HG02763 (cell line): Measurements from ENCODE around the gene STOX2.
"Not testable (repeated sequence)": the region's sequence is repeated elsewhere in the genome, so short reads cannot be mapped to it uniquely, and the experiment has no call there.

Experiments
- ATAC-seq: cut with Tn5 transposase; IDR thresholded peaks from one replicate; pipeline ENCODE4 v1.9.1; 2021; ENCODE audit warnings: mild to moderate bottlenecking, moderate library complexity; ENCODE audit not compliant: unreplicated experiment

The STOX2 gene

DNA sequence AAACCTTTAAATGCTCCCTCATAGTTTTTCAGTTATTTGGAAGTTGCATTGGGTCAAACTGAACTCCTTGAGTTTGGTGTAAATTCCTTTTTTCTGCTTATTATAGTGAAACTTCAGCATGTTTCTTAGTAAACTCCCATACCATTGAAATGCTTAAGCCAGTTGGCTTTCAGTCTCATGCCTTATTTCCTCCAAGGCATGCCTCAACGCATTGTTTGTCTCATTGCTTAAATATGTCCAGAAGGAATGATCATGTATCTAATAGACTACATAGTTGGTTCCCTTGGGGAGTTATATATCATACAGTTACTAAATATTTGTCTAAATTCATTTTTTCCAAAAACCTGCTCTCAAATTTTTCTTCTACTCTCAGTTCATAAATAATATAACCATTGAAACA is 114.0 kb downstream of the STOX2 start:
- no peak for ATAC-seq

DNA sequence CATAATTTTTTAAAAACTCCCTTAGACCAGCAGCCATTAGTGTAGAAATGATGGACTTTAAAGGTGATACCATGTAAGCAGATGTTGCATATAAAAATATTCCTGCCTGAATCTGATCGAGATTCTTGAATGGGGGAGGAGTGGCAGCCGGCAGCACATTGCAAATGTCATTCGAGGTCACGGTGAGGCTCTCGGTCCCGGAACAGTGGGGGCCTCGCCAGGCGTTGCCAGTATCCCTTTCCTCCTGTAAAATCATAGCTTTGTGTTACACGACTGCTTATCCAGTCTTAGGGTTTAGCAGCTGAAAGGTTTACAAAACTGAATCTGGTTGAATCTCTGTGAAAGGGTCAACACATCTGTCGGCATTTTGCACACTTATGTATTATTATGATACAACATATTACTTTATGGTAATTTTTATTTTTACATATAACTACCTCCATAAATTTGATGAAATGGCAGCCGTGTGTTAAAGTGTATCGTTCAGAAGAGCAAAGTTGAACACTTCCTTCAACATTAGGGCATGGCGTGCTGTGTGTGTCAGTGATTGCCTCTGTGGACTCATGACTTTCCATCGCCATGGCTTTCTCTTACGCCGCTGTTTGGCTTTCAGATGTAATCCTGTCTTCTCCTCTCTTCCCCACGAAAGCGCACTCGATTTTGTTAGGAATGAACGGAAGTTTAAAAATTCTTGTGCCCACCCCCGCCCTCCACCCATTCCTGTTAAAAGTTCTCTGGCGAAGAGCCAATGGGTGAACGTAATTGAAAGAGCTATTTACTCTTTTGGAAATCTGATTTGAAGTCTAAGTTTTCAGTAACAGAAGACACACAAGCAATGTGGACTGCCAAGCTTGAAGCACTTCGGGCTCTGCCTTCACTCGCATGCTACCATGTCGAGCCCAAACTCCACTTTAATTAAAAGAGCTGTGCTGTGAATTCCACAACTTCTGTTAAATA is 114.8 kb downstream of the STOX2 start:
- ATAC-seq = no peak

DNA sequence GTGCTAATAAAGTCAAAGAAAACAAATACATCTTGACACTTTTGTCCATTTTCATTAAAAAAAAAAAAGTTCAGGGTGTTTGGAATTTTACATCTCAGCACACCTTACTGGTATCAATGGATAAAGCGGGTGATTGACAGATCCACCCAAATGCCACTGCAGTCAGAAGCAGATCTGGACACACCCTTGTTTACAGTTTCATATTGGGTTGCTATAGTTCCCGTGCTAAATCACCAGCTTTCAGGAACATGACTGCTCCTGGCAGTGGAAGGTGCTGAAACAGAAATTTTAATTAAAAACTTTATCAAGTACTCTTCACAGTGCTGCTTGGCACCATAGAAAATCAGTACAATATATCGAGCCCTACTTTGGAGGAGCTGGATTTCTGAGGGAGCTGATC is 116.3 kb downstream of the STOX2 start:
- no peak for ATAC-seq

DNA sequence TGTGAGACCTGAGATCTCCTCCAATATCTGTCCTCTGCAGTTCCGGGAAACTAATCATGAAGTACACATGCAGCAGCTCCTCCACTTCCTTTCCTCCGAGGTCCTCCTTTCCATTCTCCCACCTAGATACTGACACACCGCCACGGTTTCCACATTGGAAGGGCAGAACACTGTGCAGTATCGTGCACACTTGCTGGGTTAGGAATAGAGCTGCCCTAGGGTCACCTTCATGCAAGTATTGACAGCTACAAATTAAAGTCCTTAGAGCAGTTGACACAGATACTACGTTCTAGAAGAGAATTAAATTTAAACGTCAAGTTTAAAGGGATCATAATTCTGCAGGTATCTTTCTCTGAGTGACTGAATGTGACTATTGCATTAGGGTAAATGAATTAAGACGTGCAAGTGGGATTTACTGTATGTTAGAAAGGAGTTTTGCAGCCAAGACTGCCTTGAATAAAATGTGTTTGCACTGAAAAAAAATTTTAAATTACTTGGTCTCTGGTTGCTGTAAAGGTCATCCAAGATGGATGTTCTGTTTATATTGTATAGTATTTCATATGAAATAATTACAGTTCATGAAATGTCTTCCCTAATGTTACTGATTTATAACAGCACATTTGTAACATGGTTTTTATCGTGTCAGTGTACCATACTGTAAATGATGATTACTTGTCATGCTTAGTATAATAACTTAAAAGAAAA is 117.7 kb downstream of the STOX2 start:
- ATAC-seq = no peak

DNA sequence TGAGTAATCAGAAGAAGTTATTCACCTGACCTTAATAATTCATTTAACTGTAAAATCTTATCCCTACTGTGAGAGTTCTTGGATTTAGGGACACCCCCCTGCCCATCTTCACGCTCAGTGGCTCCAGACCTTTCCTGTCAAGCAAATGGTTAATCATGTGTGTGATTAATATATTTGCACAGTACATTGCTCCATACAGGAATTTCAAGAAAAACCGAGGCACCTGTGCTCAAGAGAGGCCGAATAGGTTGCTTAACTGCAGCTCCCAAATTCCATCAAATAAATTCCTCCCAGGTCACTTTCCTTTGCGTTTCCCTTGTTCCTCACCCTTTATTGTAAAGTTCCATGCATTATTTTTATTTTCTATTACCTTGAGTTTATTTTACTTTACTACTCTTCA is 119.5 kb downstream of the STOX2 start:
- no peak for ATAC-seq

DNA sequence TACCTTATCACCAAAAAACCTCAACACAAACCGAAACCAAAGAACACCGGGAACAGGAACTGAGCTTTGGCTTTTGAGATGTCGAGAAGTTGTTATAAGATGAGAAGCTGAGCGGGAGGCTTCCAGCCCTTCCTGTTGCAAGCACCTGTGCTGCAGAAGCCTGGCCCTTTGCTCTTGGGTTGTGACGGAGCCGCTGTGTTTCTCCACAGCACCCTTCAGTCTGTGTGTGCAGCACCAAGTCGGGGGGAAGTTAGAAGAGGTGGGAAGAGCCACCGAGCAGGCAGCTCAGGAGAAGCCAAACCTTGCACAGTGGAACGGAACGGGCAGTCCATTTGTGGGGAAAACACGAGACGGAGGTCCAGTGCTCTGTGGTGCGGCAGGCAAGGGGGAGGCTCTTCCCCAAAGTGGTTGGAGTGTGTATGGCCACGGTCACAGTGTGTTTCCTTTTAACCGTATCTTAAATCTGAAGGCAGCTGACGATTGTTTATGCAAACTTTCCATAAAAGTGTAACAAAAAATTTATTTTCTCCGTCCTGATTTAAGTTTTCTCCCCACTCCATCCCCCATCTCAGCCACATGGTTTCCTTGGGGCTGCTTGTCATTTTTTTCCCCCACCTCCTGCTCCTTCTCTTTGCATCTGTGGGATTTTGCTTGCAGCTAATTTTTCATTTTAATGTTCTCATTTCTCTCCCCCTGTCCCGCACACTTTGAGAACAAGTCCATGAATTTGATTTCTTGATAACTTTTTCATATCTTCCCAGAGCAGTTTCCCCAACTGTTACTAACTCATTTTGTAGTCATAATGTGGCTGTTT is 123.7 kb downstream of the STOX2 start:
- ATAC-seq = no peak

DNA sequence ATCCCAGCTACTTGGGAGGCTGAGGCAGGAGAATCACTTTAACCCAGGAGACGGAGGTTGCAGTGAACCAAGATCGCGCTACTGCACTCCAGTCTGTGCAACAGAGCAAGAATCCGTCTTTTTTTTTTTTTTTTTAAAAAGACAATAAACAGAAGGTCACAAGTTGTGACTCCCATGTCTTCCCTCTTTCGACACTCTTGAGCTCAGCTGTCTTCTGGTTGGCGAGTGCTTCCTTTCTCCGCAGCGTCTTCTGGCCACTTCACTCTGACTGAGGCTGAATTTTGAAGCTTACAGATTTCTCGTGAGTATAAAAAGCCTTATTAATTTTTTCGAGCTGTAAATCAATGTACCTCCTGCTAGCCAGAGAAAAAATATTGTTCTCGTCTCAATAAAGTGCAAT is 124.9 kb downstream of the STOX2 start:
- no peak for ATAC-seq

DNA sequence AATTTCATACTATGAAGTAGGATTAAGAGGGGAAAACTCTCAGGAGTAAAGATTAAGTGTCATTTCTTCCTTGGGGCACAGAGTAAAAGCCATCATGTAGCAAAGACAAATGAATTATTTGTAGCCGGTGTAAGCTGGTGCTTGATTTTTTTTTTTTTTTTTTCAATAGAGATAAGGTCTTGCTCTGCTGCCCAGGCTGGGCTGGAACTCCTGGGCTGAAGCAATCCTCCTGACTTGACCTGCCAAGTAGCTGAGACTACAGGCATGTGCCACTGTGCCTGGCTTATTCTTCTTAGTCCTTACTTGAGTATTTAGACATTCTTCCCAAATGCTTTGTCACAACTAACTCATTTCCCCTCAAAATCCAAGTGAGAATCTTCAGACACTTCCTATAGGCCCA is 125.7 kb downstream of the STOX2 start:
- ATAC-seq = no peak

DNA sequence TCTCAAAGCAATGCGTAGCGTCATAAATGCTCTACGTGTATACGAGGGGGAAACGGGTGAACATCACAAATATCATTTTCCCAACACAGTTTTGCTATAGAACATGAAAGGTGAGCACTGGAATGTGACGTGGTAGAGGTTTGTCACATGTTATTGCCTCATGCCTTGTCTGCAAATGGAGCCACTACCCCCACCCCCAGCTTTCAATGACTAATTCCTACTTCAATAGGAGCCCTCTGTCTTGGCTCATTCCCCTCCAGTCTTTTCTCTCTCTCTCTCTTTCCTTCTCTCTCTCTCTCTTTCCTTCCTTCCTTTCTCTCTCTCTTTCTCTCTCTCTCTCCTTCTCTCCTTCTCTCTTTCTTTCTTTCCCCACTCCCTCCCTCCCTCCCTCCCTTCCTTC is 127.0 kb downstream of the STOX2 start:
- no peak for ATAC-seq

DNA sequence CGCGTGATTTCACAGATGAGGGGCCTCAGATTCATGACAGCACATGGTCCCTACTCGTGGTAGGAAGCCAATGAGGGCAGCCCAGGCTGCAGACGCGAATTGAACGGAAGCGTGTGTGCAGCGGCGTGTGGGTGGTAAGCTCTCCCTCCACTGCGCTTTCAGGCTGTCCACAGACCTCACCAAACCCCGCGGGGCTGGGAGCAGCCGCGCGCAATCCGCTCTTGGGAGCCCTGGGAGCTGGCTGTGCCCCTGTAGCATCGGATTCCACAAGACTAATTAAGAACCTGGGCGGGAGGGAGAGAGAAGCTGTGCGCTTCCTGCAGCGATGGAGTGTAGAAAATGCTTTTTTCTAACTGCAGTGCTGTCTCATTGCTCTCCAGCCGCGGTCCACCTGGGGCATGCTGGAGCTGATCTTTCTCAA is 134.9 kb downstream of the STOX2 start:
- no peak for ATAC-seq

DNA sequence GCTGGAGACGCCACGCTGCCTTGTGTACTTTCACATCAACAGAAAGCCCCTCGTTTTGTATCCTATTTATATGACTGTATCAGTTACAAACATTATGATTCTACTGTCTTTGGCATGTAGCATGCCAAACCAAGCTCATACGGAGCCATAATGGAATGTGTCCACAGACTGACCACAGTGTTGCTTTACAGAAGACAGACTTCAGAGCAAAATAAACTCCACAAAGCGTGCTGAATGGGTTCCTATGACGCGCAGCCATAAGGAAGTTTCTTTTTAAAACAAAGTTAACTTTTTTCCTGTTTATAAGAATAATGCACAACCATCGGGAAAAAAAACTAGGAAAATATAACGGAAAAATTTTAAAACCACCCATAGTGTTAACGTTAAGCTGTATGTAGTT is 136.0 kb downstream of the STOX2 start:
- no peak for ATAC-seq

DNA sequence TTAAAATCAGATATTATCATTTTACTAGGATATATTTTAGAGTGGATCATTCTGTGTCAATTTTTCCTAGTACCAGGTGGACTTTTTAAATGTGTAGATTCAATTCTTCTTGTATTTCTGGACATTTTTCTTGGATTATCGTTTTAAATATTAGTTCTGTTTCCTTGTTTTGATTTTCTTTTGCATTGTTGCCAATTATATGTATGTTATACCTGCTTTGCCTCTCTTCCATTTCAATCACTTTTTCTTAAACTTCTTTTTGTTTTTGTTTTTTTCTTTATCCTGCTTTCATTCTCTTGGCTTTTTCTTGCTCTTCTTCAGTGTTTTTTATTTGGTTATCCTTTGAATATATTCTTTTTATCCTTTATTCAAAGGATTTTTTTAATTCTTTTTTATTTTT is 141.0 kb downstream of the STOX2 start:
- no peak for ATAC-seq

DNA sequence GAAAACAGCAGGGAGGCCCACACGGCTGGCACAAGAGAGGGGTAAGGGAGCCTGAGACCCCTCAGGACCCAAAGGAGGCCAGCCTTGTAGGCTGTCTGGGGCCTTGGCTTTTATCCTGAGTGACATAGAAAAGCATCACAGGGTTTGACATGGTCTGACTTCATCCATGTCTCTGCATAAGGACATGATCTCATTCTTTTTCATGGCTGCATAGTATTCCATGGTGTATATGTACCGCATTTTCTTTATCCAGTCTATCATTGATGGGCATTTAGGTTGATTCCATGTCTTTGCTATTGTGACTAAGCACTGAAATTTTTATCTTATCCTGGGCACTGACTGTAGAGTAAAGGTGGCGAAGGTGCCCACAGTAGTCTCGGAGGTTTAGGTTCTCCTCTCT is 146.2 kb downstream of the STOX2 start:
- ATAC-seq = not testable (repeated sequence)

DNA sequence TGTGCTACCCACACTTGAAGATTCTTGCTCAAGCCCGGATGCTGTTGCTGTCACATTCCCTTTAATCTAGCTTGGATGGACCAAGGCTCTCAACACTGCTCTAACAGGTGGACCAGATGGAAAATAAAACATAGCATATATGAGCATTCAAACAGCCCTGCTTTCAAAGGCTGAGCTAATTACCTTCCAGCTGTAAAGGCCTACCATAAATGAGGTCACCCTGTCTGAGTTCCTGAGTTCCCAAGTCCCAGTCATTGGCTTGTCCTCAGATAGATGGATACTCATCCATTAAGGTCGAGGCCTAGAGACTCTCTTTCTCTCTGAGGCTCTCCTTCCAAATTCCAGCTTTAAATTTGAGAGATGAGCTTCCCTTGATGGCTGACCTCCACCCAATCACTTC is 147.5 kb downstream of the STOX2 start:
- ATAC-seq = no peak

DNA sequence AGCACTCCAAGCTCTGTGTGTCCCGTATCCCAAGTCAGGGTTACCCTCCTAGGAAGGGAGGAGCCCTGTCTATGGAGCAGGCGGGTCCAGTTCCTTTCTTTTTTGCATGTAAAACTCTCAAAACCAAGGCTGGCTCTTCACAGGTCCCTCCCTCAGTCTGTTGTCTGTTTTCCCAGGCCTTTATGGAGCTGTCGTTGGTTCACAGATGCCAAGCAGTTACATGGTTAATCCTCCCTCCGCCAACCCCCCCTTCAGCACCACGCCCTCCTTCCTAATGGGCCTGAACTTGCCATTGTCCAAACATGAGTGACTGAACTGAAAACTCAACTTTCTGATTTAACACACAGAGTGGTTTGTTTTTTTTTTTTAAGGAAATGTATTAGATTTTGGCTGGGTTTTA is 148.3 kb downstream of the STOX2 start:
- ATAC-seq = no peak

DNA sequence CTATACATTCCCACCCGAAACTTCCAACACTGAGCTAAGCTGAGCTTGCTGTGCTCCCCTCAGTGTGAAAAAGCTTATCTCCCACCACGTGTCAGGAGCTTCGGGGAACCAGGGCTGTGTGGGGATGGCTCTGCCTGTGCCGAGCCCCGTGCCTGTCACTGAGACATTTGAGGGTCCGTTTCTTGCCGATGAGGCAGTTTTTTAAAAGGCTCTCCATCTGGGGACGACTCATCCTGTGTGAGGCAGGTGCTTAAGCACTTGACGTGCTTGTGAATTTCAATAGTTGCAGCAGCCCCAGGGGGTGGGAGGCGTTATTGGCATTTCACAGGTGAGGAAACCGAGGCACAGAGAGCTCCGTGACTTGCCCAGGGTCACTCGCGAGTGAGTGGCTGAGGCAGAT is 151.8 kb downstream of the STOX2 start:
- no peak for ATAC-seq

DNA sequence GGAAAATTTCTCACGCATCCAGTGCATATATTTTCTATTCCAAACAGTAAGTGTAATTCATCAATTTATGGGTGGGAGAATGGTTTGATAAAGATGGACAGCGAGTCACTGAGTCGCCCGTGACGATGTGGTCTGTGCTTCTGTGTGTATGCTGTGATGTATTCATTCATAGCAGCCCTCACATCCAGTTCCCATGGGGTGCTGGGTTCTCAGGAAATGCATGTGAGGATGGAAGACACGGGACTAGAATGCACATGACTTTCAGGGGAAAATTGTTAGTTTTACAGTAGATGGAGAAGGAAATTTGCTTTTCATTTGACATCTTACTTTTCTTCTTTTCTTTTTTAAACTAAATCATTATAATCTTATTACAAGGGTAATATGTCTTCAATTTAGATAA is 152.9 kb downstream of the STOX2 start:
- no peak for ATAC-seq

DNA sequence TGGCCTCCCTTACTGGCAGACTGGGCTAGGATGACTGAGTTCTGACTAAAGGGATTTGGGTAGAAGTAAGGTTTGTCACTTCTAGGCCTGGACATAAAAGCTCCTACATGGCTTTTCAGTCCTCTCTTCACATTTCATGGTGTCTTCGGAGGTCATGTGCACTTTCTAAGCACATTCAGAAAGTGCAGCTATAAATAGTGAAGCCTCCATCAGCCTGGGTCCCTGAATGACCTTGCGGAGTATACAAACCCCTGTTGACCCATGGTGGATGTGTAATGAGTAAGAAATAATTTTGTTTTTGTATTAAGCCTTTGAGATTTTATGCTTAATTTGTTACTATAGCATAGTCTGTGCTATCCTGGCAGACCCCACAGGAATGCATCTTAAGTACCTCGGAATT is 154.0 kb downstream of the STOX2 start:
- ATAC-seq = no peak

DNA sequence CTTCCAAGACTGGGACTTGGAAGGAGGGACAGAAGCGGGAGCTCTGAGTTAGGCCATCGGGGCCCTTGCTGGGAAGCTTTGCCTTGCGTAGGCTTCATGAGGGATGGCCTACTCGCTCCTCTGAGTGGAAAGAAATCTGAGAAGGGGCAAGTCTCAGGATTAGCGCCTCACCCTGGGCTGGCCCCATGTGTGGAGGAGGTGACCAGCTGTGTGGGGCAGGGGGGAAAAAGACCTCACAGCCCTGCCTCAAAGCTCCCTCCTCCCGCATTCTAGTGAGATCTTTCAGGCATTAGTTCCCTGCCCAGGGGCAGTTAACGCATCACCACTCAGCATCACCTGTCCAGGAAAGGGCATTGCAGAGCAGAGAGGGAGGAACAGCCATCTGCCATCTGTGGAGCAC is 156.5 kb downstream of the STOX2 start:
- no peak for ATAC-seq

DNA sequence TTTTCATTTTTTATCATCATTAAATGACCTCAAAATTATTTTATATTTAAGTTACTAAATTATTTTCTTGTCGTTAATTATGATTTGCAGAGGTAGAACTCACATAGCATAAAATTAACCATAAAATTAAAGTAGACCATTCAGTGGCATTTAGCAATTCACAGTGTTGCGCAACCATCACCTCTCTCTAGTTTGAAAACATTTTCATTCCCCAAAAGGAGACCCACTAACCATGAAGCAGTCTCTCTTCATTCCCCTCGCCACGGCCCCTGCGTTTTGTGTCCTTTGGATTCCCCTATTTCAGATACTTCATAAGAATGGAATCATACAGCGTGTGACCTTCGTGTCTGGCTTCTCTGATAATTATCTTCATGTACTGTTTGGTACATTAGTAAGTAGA is 157.7 kb downstream of the STOX2 start:
- no peak for ATAC-seq

DNA sequence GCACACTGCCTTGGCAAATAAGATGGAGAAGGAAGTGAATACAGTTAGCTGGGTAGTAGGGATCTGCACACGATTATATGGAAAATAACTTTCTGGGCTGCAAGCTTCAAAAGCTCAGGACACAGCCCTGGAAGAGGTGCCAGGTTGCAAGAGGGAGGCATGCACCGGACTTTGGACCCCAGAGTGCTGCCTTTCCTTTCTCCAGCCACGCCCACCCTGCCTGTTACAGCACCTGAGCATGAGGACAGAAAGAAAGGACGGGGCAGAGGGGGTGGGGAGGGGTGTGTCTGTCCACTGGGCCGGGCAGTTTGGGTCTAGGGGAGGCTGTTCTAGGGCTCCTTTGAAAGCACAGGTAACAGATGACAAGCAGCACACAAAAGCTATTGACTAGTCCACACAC is 159.8 kb downstream of the STOX2 start:
- ATAC-seq = no peak
